Activated naive CD8-positive, alpha-beta T cell (primary cell): ENCODE data around the gene MMAA.
"Not testable (repeated sequence)": the region's sequence is repeated elsewhere in the genome, so short reads cannot be mapped to it uniquely, and the experiment has no call there.

Experiments
- H3K27ac Mint-ChIP-seq: one replicate; pipeline ENCODE4 v1.8.0; 2021; ENCODE audit warnings: mixed read lengths
- H3K27me3 Mint-ChIP-seq: one replicate; pipeline ENCODE4 v1.8.0; 2021; ENCODE audit warnings: mixed read lengths
- H3K36me3 Mint-ChIP-seq: one replicate; pipeline ENCODE4 v1.8.0; 2021; ENCODE audit warnings: mixed read lengths
- H3K4me1 Mint-ChIP-seq: one replicate; pipeline ENCODE4 v1.8.0; 2021; ENCODE audit warnings: low read depth, mixed read lengths
- H3K4me3 Mint-ChIP-seq: one replicate; pipeline ENCODE4 v1.8.0; 2021; ENCODE audit warnings: mild to moderate bottlenecking, mixed read lengths
- H3K9me3 Mint-ChIP-seq: one replicate; pipeline ENCODE4 v1.8.0; 2021; ENCODE audit warnings: low read depth, mixed read lengths

MMAA gene

DNA sequence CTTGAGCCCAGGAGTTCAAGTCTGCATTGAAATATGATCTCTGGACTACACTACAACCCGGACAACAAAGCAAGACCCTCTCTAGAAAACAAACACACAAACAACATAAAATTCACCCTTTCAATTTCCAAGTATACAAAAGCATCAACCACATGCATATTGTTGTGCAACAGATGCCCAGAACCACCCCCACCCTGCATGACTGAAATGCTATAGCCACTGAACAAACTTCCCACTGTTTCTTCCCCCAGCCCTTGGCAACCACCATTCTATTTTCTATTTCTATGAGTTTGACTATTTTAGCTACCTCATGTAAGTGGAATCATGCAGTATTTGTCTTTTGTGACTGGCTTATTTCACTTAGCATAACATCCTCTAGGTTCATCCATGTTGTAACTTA lies 46.6 kb downstream of the MMAA start:
- Mint-ChIP-seq H3K4me1 (no peaks in the 10 kb centered on the region), H3K36me3 (peaks cover 19% of the 10 kb centered on the region), H3K27ac (no peak overlapping the region), H3K4me3 (no peak overlapping the region), H3K9me3 (peaks cover 22% of the 10 kb centered on the region), H3K27me3 (no peaks in the 10 kb centered on the region)

DNA sequence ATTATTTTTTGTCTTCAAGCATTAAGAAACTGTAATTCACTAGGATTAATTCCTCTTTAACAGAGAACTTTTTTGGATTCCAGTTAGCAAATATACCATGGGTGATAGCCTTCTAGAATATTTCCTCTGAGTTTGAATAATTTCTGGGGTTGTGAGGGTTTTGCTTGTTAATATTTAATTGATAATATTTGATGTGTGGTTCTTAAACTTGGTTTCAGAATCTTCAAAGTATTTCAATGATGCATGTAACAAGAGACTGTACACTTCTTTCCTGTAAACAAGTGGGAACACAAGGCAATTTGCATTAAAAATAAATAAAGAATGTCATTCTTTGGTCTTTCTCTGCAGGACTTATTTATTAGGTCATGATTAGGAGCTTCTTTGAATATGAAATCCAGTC lies 51.2 kb downstream of the MMAA start:
- no peaks in the 10 kb centered on the region for H3K27me3 Mint-ChIP-seq
- no peak overlapping the region for H3K4me3 Mint-ChIP-seq
- no peaks in the 10 kb centered on the region for H3K4me1 Mint-ChIP-seq
- peaks cover 7% of the 10 kb centered on the region for H3K9me3 Mint-ChIP-seq
- H3K27ac Mint-ChIP-seq: no peak overlapping the region
- no peaks in the 10 kb centered on the region for H3K36me3 Mint-ChIP-seq

DNA sequence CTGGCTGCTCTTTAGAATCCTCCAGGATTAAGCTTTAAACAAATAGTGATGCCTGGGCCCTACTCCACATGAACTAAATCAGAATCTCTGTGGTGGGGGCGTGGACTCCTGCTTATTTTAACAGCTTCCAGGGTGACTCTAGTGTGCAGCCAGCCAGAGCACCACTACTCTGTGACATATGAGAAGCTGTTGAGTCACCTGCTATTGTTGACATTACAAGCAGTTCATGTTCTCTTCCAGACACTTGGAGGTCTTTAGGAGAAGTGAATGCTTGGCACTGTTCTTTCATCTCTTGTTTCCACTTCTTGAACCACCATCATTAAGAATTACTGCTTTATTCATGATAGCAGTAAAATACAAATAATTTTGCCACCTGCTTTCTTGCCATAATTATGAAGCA lies 60.3 kb downstream of the MMAA start:
- H3K9me3 Mint-ChIP-seq: peaks cover 13% of the 10 kb centered on the region
- H3K27me3 Mint-ChIP-seq: peaks cover 6% of the 10 kb centered on the region
- H3K4me3 Mint-ChIP-seq: no peak overlapping the region
- no peak overlapping the region for H3K27ac Mint-ChIP-seq
- no peaks in the 10 kb centered on the region for H3K4me1 Mint-ChIP-seq
- H3K36me3 Mint-ChIP-seq: no peaks in the 10 kb centered on the region

DNA sequence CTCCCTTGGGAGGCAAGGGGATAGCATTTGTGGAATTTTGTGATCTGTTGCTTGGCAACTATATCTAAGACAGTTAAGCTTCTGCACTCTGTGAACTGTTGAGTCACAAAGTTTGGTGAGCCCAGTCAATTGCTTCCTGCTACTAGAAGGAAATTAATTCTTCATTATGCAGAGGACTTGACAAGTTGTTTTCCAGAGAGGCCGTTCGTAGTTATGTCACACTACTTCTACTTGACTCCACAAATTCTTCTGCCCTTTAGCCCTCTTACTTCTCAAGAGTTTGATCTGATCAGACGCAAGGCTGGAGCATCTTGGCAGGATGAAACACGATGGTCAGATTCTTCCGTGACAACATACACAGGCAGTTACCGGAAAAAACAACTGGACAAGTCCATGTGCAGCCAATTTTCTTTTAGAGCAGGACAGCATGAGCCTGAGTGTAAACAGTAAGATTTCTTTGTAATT lies 60.8 kb downstream of the MMAA start, which contains the start of gene C4orf51:
Gene C4orf51 (plus strand): TSS at position 156 of the 465 bp plus-strand sequence. CDS start 58 bp downstream, at position 214.
- Mint-ChIP-seq H3K36me3 (no peaks in the 10 kb centered on the region), H3K4me3 (no peak within 1 kb of the TSS), H3K4me1 (no peaks in the 10 kb centered on the region), H3K9me3 (peaks cover 13% of the 10 kb centered on the region), H3K27ac (no peak within 1 kb of the TSS), H3K27me3 (peaks cover 6% of the 10 kb centered on the region)

GRCh38 chr4:145680902-145681301 lies 61.7 kb downstream of the MMAA start:
- no peak overlapping the region for H3K27ac Mint-ChIP-seq
- no peak overlapping the region for H3K4me3 Mint-ChIP-seq
- peaks cover 6% of the 10 kb centered on the region for H3K27me3 Mint-ChIP-seq
- no peaks in the 10 kb centered on the region for H3K36me3 Mint-ChIP-seq
- no peaks in the 10 kb centered on the region for H3K4me1 Mint-ChIP-seq
- H3K9me3 Mint-ChIP-seq: peaks cover 13% of the 10 kb centered on the region

- Mint-ChIP-seq H3K27ac (no peak overlapping the region), H3K9me3 (peaks cover 13% of the 10 kb centered on the region), H3K27me3 (peaks cover 6% of the 10 kb centered on the region), H3K4me1 (no peaks in the 10 kb centered on the region), H3K4me3 (no peak overlapping the region), H3K36me3 (no peaks in the 10 kb centered on the region)
These were observed 62.3 kb downstream of the MMAA start for GRCh38 chr4:145681518-145681917.

DNA sequence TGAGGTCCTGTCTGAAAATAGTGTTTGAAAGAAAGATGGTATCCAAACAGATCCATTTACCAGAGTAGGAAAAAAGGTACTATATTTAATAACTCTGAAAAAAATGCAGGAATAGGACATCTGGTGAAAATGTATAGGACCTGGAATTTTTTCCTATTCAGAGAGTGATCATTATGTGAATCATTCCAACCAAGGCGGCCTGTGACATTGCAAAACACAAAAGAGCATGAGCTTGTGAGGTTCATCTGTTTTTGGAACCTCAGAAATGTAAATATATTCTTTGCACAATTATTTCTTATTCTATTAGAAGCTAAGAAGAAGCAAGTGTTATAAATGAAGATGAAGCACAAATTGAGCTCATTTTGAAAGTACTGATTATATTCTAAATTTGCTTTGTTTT lies 62.8 kb downstream of the MMAA start:
- Mint-ChIP-seq H3K4me1 (no peaks in the 10 kb centered on the region), H3K36me3 (no peaks in the 10 kb centered on the region), H3K9me3 (peaks cover 11% of the 10 kb centered on the region), H3K27me3 (peaks cover 6% of the 10 kb centered on the region), H3K27ac (no peak overlapping the region), H3K4me3 (no peak overlapping the region)

DNA sequence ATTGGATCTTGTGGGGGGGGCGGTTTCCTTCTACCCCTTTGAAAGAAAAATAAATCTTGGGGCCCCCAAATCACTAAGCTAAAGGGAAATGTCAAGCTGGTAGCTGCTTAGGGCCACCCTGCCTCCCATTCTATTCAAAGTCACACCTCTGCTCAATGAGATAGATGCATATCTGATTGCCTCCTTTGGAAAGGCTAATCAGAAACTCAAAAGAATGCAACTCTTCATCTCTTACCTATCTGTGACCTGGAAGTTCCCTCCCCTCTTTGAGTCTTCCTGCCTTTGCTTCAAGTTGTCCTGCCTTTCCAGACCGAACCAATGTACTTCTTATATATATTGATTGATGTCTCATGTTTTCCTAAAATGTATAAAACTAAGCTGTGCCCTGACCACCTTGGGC lies 67.8 kb downstream of the MMAA start:
- Mint-ChIP-seq H3K4me1 (no peaks in the 10 kb centered on the region), H3K27ac (no peak overlapping the region), H3K4me3 (no peak overlapping the region), H3K36me3 (no peaks in the 10 kb centered on the region), H3K9me3 (no peaks in the 10 kb centered on the region), H3K27me3 (no peaks in the 10 kb centered on the region)

DNA sequence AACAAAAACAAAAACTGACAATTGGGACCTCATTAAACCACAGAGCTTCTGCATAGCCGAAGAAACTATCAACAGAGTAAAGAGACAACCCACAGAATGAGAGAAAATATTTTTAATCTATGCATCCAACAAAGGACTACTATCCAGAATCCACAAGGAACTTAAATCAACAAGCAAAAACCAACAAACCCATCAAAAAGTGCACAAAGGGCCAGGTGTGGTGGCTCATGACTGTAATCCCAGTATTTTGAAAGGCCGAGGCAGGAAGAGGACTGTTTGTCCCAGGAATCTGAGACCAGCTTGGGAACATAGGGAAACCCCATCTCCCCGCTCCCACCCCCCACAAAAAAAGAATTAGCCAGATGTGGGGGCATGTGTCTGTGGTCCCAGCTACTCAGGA lies 71.4 kb downstream of the MMAA start:
- Mint-ChIP-seq H3K9me3 (no peaks in the 10 kb centered on the region), H3K4me3 (no peak overlapping the region), H3K27me3 (no peaks in the 10 kb centered on the region), H3K36me3 (no peaks in the 10 kb centered on the region), H3K4me1 (no peaks in the 10 kb centered on the region), H3K27ac (no peak overlapping the region)

- not testable (repeated sequence) for H3K4me3 Mint-ChIP-seq, H3K27ac Mint-ChIP-seq, H3K9me3 Mint-ChIP-seq, H3K27me3 Mint-ChIP-seq, H3K36me3 Mint-ChIP-seq, H3K4me1 Mint-ChIP-seq
These were observed 72.2 kb downstream of the MMAA start for GRCh38 chr4:145691416-145691815.

- H3K36me3 Mint-ChIP-seq: no peaks in the 10 kb centered on the region
- no peaks in the 10 kb centered on the region for H3K27me3 Mint-ChIP-seq
- no peaks in the 10 kb centered on the region for H3K4me1 Mint-ChIP-seq
- no peaks in the 10 kb centered on the region for H3K9me3 Mint-ChIP-seq
- H3K27ac Mint-ChIP-seq: no peak overlapping the region
- no peak overlapping the region for H3K4me3 Mint-ChIP-seq
These were observed 75.7 kb downstream of the MMAA start for GRCh38 chr4:145694929-145695328.

DNA sequence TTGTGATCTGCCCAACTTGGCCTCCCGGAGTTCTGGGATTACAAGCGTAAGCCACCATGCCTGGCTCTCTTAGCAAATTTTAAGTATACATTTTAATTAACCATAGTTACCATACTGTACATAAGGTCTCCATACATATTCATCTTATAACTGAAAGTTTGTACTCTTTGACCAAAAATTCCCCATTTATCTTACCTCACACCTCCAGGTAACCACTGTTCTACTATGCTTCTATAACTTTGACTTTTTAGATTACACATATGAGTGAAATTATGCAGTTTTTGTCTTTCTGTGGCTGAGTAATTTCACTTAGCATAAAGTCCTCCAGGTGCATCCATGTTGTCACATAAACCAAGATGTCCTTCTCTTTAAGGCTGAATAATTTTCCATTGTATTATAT lies 78.1 kb downstream of the MMAA start:
- Mint-ChIP-seq H3K9me3 (no peaks in the 10 kb centered on the region), H3K27ac (no peak overlapping the region), H3K4me1 (no peaks in the 10 kb centered on the region), H3K27me3 (no peaks in the 10 kb centered on the region), H3K4me3 (no peak overlapping the region), H3K36me3 (no peaks in the 10 kb centered on the region)

DNA sequence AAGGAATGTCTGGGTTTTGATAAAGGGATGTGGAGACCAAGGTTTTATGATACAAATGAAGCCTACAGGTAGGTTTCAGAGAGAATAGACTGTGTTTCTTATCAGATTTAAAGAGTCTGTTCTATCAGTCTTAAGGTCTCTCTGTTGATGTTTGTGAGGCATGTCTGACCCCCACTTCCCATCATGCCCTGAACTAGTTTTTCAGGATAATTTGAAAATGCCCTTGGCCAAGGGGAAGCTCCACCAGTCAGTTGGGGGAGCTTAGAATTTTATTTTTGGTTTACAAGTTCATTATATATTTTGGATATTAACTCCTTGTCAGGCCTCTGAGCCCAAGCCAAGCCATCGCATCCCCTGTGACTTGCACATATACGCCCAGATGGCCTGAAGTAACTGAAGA lies 79.3 kb downstream of the MMAA start:
- no peak overlapping the region for H3K4me3 Mint-ChIP-seq
- H3K36me3 Mint-ChIP-seq: no peaks in the 10 kb centered on the region
- H3K27ac Mint-ChIP-seq: no peak overlapping the region
- no peaks in the 10 kb centered on the region for H3K9me3 Mint-ChIP-seq
- H3K27me3 Mint-ChIP-seq: no peaks in the 10 kb centered on the region
- no peaks in the 10 kb centered on the region for H3K4me1 Mint-ChIP-seq

DNA sequence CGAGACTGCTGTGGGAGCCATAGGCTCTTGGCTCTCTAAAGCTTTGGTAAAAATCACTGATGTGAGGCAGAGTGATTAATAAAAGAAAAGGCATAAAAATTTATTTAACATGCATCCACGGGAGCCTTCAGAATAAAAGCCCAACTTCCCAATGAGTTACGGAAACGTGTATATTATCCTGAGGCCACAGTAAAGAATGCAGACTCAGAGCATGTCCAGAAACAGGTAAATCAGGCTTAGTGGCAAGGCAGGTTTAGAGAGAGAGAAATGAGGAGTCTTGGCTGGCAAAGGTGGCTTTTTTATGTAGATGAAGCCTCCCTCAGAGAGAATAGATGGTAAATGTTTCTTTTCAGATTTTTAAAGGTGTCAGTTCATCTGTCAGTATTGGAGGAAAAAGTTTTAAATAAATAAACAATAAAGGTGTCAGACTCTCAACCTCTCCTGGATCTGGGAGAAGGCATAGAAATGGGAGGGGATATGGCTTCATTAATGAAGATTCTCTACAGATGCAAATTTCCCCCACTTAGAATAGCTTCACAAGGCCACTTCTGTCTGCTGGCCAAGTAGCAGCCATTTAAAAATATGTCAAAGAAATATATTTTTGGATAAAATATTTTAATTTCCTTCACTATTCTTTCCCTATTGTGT lies 84.8 kb downstream of the MMAA start:
- H3K36me3 Mint-ChIP-seq: no peaks in the 10 kb centered on the region
- H3K27ac Mint-ChIP-seq: no peak overlapping the region
- no peak overlapping the region for H3K4me3 Mint-ChIP-seq
- no peaks in the 10 kb centered on the region for H3K4me1 Mint-ChIP-seq
- peaks cover 1% of the 10 kb centered on the region for H3K27me3 Mint-ChIP-seq
- H3K9me3 Mint-ChIP-seq: no peaks in the 10 kb centered on the region

DNA sequence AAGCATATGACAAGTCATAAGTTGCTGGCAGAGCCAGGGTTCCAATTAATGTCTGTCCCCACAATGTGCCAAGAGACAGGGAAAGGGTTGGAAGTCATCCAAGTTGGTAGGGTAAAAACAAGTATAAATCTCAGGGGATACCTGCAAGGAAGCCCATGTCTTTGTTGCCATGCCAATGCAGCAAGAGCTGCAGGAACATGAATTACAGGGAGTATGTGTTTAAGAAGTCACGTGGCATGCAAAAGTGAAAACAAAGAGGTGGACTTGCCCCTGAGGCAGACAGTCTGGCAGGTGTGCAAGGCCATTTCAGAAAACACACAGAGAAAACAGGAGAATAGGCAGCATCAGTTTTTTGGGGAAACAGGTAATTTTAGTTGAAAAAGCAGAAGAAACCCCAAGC lies 90.2 kb downstream of the MMAA start:
- peaks cover 17% of the 10 kb centered on the region for H3K9me3 Mint-ChIP-seq
- peaks cover 6% of the 10 kb centered on the region for H3K36me3 Mint-ChIP-seq
- H3K27ac Mint-ChIP-seq: no peak overlapping the region
- peaks cover 6% of the 10 kb centered on the region for H3K4me1 Mint-ChIP-seq
- H3K4me3 Mint-ChIP-seq: no peak overlapping the region
- peaks cover 1% of the 10 kb centered on the region for H3K27me3 Mint-ChIP-seq
